K562 (cell line): ENCODE results near the gene DLX3. TPM values are rescaled to one million over a fixed set of nuclear protein-coding genes. Genes with fewer than 3 reads are reported as not detected.

Experiments
- ATAC-seq: fragments of 200-7000 bp; cut with Tn5 transposase; 3 replicates; pipeline ENCODE4 v1.9.1; 2020; ENCODE audit warnings: moderate library complexity
- BruUV-seq: library from RNA; stranded (reverse); fragments of 400-500 nt; replicated peaks from 2 replicates; lab custom pipeline; 2021; lab: Mats Ljungman, UMichigan
- CTCF ChIA-PET: fragments of 300-600 bp; formaldehyde crosslinking; extraction: SDS; loops from one replicate; lab custom pipeline; 2021; ENCODE audit warnings: low intra/inter-chr PET ratio; lab: Yijun Ruan, JAX
- POLR2A ChIA-PET: fragments of 300-600, 350-650 bp; sonication (Branson Sonifier 250); formaldehyde crosslinking; extraction: SDS; loops from one replicate; lab custom pipeline; 2021; ENCODE audit warnings: antibody characterized with exemption, inconsistent platforms; lab: Yijun Ruan, JAX
- DNase-seq, 4 experiments: peaks; one replicate each; pipeline versions ENCODE4 v3.0.0 to v3.0.0-alpha.2; 2011 to 2018; ENCODE audit warnings: low spot score in 3 of 4, mixed read lengths in 3 of 4; ENCODE audit errors: extremely low read depth in 1 of 4
- FAIRE-seq: peaks from 2 replicates; lab custom pipeline; 2011; peaks lifted over from hg19 to GRCh38; lab: Jason Lieb, UNC
- H2AFZ ChIP-seq: 2 replicates; pipeline ENCODE4 v1.6.0; 2011; ENCODE audit warnings: low read depth, low read length, control low read depth, inconsistent platforms
- H3K27ac ChIP-seq: fragments of 200-600 bp; 3 replicates; pipeline ENCODE4 v1.8.0; 2011; ENCODE audit warnings: low read depth, mild to moderate bottlenecking, control low read depth, inconsistent platforms, low read length, moderate library complexity, mixed read lengths; ENCODE audit errors: extremely low read depth
- H3K27me3 ChIP-seq, 2 experiments: fragments of 300-600 bp in 1 of 2; 2 replicates in 1 of 2; 3 replicates in 1 of 2; pipeline versions ENCODE4 v1.6.0 to v1.8.0; 2011; ENCODE audit warnings: inconsistent platforms in 2 of 2, low read length in 2 of 2, mild to moderate bottlenecking in 1 of 2, mixed read lengths in 1 of 2, moderate library complexity in 1 of 2; ENCODE audit not compliant: control insufficient read depth in 2 of 2, insufficient read depth in 2 of 2
- H3K36me3 ChIP-seq: fragments of 300-600 bp; 3 replicates; pipeline ENCODE4 v1.8.0; 2011; ENCODE audit warnings: mild to moderate bottlenecking, low read length, inconsistent platforms; ENCODE audit not compliant: control insufficient read depth, insufficient read depth
- H3K4me1 ChIP-seq, 2 experiments: fragments of 200-600 bp in 1 of 2; replicated peaks in 1 of 2; 2 replicates in 1 of 2; 3 replicates in 1 of 2; pipeline versions ENCODE4 v1.5.1 to v1.8.0; 2011; ENCODE audit warnings: inconsistent platforms in 2 of 2, low read length in 2 of 2, mild to moderate bottlenecking in 1 of 2, mixed read lengths in 1 of 2, moderate library complexity in 1 of 2; ENCODE audit not compliant: control insufficient read depth in 2 of 2, insufficient read depth in 2 of 2
- H3K4me2 ChIP-seq: 2 replicates; pipeline ENCODE4 v1.6.1; 2011; ENCODE audit warnings: low read length, control low read depth, inconsistent platforms, mixed read lengths; ENCODE audit not compliant: insufficient read depth
- H3K4me3 ChIP-seq: fragments of 200-600 bp; sonication (generic), shearing (Covaris generic); 2 replicates; pipeline ENCODE4 v1.5.1; 2016; ENCODE audit warnings: control low read depth, inconsistent platforms
- H3K79me2 ChIP-seq: fragments of 200-600 bp; 3 replicates; pipeline ENCODE4 v1.8.0; 2011; ENCODE audit warnings: low read length, inconsistent platforms; ENCODE audit not compliant: control insufficient read depth, insufficient read depth
- H3K9ac ChIP-seq, 2 experiments: 2 replicates each; pipeline versions ENCODE4 v1.6.0 to v1.6.1; 2011; ENCODE audit warnings: low read depth in 2 of 2, low read length in 2 of 2, control low read depth in 1 of 2, inconsistent platforms in 1 of 2, mild to moderate bottlenecking in 1 of 2, mixed read lengths in 1 of 2; ENCODE audit not compliant: insufficient read depth in 1 of 2
- H3K9me1 ChIP-seq: one replicate; pipeline ENCODE4 v1.6.0; 2011; ENCODE audit warnings: inconsistent platforms, mild to moderate bottlenecking, low read length, moderate library complexity; ENCODE audit not compliant: control insufficient read depth, insufficient read depth
- H3K9me3 ChIP-seq: replicated peaks from 2 replicates; pipeline ENCODE4 v1.5.1; 2011; ENCODE audit warnings: low read depth, low read length, inconsistent platforms; ENCODE audit not compliant: control insufficient read depth, insufficient read depth
- H4K20me1 ChIP-seq: replicated peaks from 2 replicates; pipeline ENCODE4 v1.6.1; 2011; ENCODE audit warnings: low read length, inconsistent platforms, mixed read lengths; ENCODE audit not compliant: control insufficient read depth, insufficient read depth
- ELF1 ChIP-seq: fragments of 200-800 bp; sonication (Bioruptor generic); IDR thresholded peaks from 2 replicates; pipeline ENCODE4 v1.6.1; 2016; ENCODE audit warnings: missing genetic modification characterization, missing compliant biosample characterization
- ETV5 ChIP-seq: sonication (generic); formaldehyde crosslinking; IDR thresholded peaks from 2 replicates; pipeline ENCODE4 v1.4.0; 2020; ENCODE audit warnings: low read depth, mild to moderate bottlenecking, missing genetic modification reagents
- FUS ChIP-seq: fragments of 200-400 bp; formaldehyde crosslinking; optimal IDR thresholded peaks from 2 replicates; pipeline ENCODE3; 2017; ENCODE audit warnings: low read depth, low read length
- HNRNPK ChIP-seq: fragments of 200-400 bp; formaldehyde crosslinking; IDR thresholded peaks from one replicate; pipeline ENCODE4 v1.6.1; 2018; ENCODE audit warnings: mild to moderate bottlenecking, low read depth, low read length; ENCODE audit not compliant: poor library complexity, severe bottlenecking
- ILK ChIP-seq: fragments of 450-650 bp; IDR thresholded peaks from 2 replicates; pipeline ENCODE4 v1.6.1; 2016; ENCODE audit warnings: missing genetic modification characterization, low read depth, mild to moderate bottlenecking, missing compliant biosample characterization, moderate library complexity, borderline replicate concordance
- MYNN ChIP-seq, 2 experiments: sonication (generic); formaldehyde crosslinking in 1 of 2; IDR thresholded peaks; 2 replicates each; pipeline versions ENCODE4 v1.5.0 to v1.6.1; 2016 to 2020; ENCODE audit warnings: antibody characterized with exemption in 1 of 2, missing genetic modification reagents in 1 of 2
- NFYB ChIP-seq: IDR thresholded peaks from 2 replicates; pipeline ENCODE4 v1.6.1; 2011; ENCODE audit warnings: mild to moderate bottlenecking, moderate library complexity; ENCODE audit not compliant: insufficient read length; ENCODE audit errors: extremely low read depth
- PPARD ChIP-seq: fragments of 250-450 bp; sonication (Bioruptor Pico); IDR thresholded peaks from 2 replicates; pipeline ENCODE4 v1.8.0; 2022; ENCODE audit warnings: inconsistent platforms, mild to moderate bottlenecking, moderate library complexity
- SIX5 ChIP-seq, 2 experiments: IDR thresholded peaks; 2 replicates each; pipeline ENCODE4 v1.6.1; 2011; ENCODE audit warnings: low read length in 2 of 2, borderline replicate concordance in 1 of 2, low read depth in 1 of 2, mild to moderate bottlenecking in 1 of 2, moderate library complexity in 1 of 2; ENCODE audit not compliant: insufficient read depth in 1 of 2
- ZNF586 ChIP-seq: fragments of 450-650 bp; formaldehyde crosslinking; conservative IDR thresholded peaks from 2 replicates; pipeline ENCODE4 v1.4.0; 2020; ENCODE audit warnings: mild to moderate bottlenecking, moderate library complexity
- WGBS: fragments of 100-300 bp; shearing (Covaris generic); methylation state at CpG from one replicate; pipeline ENCODE4 v1.1.6; 2016; ENCODE audit warnings: low coverage, mixed read lengths; ENCODE audit not compliant: insufficient coverage; ENCODE audit errors: missing lambda C conversion rate; 5-methylcytosine and 5-hydroxymethylcytosine counted together
- in situ Hi-C: fragments of 300-500 bp; cut with MboI; formaldehyde crosslinking; loops from 4 replicates; pipeline ENCODE4 v1.15.0; 2018; ENCODE audit warnings: inconsistent platforms, mixed read lengths
- intact Hi-C: fragments of 100-400 bp; cut with micrococcal nuclease; formaldehyde crosslinking; loops from 2 replicates; pipeline ENCODE4 v1.14.2; 2022
- polyA plus RNA-seq, 8 experiments: library from polyadenylated mRNA; depleted of rRNA in 4 of 8; stranded (reverse) in 5 of 8; unstranded in 3 of 8; fragments of >200 nt; fragmentation: Nextera tagmentation in 2 of 8; fragmentation: Illumina TruSeq in 1 of 8; extraction: Ambion mirVana in 2 of 8; extraction: Trizol in 1 of 8; gene quantifications; 2 replicates each; pipeline versions ENCODE4 v1.2.1 to v1.2.3, GENCODE V29; 2011 to 2014; ENCODE audit warnings: inconsistent platforms in 1 of 8, missing spikeins in 1 of 8
- total RNA-seq, 7 experiments: library from RNA; depleted of rRNA in 6 of 7; stranded (reverse); fragments of >200 nt in 6 of 7; fragmentation: Illumina TruSeq in 2 of 7; extraction: Trizol in 2 of 7; gene quantifications; 2 replicates each; pipeline versions ENCODE4 v1.2.1 to v1.2.3, GENCODE V29; 2011 to 2021; ENCODE audit warnings: low replicate concordance in 1 of 7
- TF ChIP-seq, protein P1 (sequence below): sonication (generic); formaldehyde crosslinking; IDR thresholded peaks from 2 replicates; pipeline ENCODE4 v1.8.0; 2022; ENCODE audit warnings: missing genetic modification reagents, mild to moderate bottlenecking, moderate library complexity, borderline replicate concordance
- TF ChIP-seq, protein P2 (sequence below), 2 experiments: fragments of 450-650 bp; IDR thresholded peaks; 2 replicates each; pipeline ENCODE4 v1.6.1; 2016
- TF ChIP-seq, protein P3 (sequence below): fragments of 250-450 bp; sonication (Bioruptor Pico); IDR thresholded peaks from 2 replicates; pipeline ENCODE4 v1.6.1; 2021; ENCODE audit warnings: mild to moderate bottlenecking

Gene DLX3
- total and polyA plus RNA-seq, 9 of the 15 experiments (the other 6 are each of a cell fraction or from before 2014, with no cell fraction given): not detected

DNA sequence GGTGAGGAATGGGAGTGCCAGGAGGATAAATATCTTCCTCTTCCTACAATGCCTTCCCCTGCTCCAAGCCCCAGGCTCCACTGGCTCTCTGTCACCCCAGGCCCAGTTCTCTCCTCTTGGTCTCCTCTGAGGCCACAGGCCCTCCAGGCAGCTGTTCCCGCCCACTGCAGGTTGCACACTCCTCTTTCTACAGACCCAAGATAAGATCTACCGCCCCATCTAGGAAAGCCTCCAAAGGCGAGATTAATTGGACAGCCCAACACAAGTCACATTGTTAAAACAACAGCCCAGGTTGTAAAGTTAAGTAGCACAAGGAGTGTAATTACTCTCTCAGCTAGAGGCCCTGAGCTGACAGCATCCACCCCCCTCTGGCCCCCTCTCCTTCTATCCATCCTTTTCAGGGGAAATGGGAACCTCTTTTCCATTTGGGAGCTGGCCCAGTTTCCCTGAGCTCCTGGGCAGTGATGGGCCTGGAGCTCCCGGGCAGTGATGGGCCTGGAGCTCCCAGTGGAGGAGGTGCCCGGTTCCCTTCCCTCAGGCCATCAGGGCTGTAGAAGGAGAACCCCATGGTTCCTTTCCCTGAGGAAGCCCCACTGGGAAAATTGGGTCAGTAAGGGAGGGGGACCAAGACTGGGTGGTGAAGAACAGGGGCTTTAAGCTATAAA, 18.7 kb downstream of the DLX3 start:
- Histone ChIP-seq H3K79me2 (no peaks in the 10 kb centered on the region), H3K9me1 (peaks cover 2% of the 10 kb centered on the region), H3K9me3 (no peaks in the 10 kb centered on the region), H3K4me2 (no peak overlapping the region), H4K20me1 (no peaks in the 10 kb centered on the region; the same call in none of the 2 replicates), H3K36me3 (no peaks in the 10 kb centered on the region), H3K4me1 (peaks cover 0 to 19% of the 10 kb centered on the region in 2 experiments; a peak in 3 of 5 replicates), H3K27ac (no peak overlapping the region), H2AFZ (no peak overlapping the region), H3K9ac (no peak overlapping the region), H3K4me3 (no peak overlapping the region), H3K27me3 (peaks cover 22 to 46% of the 10 kb centered on the region in 2 experiments)
- POLR2A ChIA-PET: no interaction called here
- DNase-seq (no peak), ATAC-seq (no peak), FAIRE-seq (no peak)
- TF ChIP-seq ELF1 (tag) (no peak), SIX5 (IDR thresholded peaks at IDR 0.05; ENCODE audit: borderline replicate concordance in 1 of 2, insufficient read depth in 1 of 2, low read depth in 1 of 2, low read length in 2 of 2) (no peak), MYNN (IDR thresholded peaks at IDR 0.05) (no peak), MYNN (CRISPR knock-in tag; IDR thresholded peaks at IDR 0.05) (no peak), PPARD (no peak), NFYB (no peak), ZNF586 (CRISPR knock-in tag) (no peak), ILK (tag) (no peak), FUS (no peak), ETV5 (CRISPR knock-in tag) (no peak), HNRNPK (no peak)
- TF ChIP-seq, protein P1, sequence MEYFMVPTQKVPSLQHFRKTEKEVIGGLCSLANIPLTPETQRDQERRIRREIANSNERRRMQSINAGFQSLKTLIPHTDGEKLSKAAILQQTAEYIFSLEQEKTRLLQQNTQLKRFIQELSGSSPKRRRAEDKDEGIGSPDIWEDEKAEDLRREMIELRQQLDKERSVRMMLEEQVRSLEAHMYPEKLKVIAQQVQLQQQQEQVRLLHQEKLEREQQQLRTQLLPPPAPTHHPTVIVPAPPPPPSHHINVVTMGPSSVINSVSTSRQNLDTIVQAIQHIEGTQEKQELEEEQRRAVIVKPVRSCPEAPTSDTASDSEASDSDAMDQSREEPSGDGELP (CRISPR knock-in tag): no peak
- TF ChIP-seq, protein P2, sequence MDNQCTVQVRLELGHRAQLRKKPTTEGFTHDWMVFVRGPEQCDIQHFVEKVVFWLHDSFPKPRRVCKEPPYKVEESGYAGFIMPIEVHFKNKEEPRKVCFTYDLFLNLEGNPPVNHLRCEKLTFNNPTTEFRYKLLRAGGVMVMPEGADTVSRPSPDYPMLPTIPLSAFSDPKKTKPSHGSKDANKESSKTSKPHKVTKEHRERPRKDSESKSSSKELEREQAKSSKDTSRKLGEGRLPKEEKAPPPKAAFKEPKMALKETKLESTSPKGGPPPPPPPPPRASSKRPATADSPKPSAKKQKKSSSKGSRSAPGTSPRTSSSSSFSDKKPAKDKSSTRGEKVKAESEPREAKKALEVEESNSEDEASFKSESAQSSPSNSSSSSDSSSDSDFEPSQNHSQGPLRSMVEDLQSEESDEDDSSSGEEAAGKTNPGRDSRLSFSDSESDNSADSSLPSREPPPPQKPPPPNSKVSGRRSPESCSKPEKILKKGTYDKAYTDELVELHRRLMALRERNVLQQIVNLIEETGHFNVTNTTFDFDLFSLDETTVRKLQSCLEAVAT (IDR thresholded peaks at IDR 0.05): no peak
- TF ChIP-seq, protein P3, sequence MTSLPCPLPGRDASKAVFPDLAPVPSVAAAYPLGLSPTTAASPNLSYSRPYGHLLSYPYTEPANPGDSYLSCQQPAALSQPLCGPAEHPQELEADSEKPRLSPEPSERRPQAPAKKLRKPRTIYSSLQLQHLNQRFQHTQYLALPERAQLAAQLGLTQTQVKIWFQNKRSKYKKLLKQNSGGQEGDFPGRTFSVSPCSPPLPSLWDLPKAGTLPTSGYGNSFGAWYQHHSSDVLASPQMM (CRISPR knock-in tag): no peak
- CTCF ChIA-PET: interaction anchor here (0.7 kb wide), 1 partner anchor 14 kb away, joined by 3 read pairs; no protein-coding TSS in a partner anchor
- 5% methylated on average over 5 of the region's 5 CpGs for WGBS
- intact Hi-C loops (no loop called here), in situ Hi-C loops (no loop called here)
- BruUV-seq: no TSS peak
